GM19043 (cell line): ENCODE data around the gene SLC4A3.

Source experiments
- ATAC-seq: cut with Tn5 transposase; IDR thresholded peaks from one replicate; pipeline ENCODE4 v1.9.1; 2021; ENCODE audit warnings: low read depth; ENCODE audit not compliant: unreplicated experiment

Gene SLC4A3, protein sequence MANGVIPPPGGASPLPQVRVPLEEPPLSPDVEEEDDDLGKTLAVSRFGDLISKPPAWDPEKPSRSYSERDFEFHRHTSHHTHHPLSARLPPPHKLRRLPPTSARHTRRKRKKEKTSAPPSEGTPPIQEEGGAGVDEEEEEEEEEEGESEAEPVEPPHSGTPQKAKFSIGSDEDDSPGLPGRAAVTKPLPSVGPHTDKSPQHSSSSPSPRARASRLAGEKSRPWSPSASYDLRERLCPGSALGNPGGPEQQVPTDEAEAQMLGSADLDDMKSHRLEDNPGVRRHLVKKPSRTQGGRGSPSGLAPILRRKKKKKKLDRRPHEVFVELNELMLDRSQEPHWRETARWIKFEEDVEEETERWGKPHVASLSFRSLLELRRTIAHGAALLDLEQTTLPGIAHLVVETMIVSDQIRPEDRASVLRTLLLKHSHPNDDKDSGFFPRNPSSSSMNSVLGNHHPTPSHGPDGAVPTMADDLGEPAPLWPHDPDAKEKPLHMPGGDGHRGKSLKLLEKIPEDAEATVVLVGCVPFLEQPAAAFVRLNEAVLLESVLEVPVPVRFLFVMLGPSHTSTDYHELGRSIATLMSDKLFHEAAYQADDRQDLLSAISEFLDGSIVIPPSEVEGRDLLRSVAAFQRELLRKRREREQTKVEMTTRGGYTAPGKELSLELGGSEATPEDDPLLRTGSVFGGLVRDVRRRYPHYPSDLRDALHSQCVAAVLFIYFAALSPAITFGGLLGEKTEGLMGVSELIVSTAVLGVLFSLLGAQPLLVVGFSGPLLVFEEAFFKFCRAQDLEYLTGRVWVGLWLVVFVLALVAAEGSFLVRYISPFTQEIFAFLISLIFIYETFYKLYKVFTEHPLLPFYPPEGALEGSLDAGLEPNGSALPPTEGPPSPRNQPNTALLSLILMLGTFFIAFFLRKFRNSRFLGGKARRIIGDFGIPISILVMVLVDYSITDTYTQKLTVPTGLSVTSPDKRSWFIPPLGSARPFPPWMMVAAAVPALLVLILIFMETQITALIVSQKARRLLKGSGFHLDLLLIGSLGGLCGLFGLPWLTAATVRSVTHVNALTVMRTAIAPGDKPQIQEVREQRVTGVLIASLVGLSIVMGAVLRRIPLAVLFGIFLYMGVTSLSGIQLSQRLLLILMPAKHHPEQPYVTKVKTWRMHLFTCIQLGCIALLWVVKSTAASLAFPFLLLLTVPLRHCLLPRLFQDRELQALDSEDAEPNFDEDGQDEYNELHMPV

DNA sequence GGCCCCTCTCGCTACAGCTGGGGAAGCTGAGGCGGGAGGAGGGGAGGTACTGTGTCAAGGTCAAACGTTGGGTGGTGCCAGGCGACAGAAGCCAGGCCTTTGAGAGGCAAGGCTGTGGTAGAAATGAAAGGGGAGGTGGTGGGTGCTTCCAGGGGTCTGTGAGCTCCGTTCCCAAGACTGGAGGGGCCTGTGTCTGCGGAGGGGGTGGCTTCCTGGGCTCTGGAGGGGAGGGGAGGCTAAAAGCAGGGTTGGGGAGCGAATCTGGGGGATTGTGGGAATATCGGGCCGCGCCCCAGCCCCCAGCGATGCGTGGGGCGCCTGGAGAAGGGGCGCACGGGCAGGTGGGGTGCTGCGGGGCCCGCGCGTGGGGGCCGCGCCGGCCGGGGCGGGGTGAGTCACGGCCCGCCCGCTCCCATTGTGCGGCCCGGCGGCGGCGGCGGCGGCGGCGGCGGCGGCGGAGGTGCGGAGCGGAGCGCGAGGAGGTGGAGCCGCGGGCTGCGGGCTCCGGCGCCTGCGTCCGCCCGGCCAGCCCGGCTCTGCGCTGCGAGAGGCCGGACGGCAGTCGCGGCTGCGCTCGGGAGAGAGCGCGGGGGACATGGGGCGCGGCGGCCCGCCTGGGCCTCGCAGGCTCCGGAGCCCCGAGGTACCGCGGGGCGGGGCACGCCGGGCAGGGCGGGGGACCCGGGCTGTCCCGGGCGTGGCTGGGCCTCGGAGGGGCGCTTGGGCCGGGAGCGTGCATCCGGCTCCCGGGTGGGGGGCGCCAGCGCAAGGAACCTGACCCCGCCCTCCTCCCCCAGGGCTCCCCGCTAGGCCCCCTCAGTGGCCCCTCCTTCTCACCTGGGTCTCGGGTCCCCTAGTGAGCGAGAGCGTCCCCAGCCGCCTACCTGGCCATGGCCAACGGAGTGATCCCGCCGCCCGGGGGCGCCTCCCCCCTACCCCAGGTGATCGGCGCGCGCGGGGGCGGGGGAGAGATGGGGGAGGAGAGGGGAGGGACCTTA lies at the start of gene SLC4A3:
Gene SLC4A3, plus strand, starts transcription at position 528 of the 998 bp plus-strand sequence. Its CDS starts 363 bp downstream, at position 891.
- no peak for ATAC-seq

DNA sequence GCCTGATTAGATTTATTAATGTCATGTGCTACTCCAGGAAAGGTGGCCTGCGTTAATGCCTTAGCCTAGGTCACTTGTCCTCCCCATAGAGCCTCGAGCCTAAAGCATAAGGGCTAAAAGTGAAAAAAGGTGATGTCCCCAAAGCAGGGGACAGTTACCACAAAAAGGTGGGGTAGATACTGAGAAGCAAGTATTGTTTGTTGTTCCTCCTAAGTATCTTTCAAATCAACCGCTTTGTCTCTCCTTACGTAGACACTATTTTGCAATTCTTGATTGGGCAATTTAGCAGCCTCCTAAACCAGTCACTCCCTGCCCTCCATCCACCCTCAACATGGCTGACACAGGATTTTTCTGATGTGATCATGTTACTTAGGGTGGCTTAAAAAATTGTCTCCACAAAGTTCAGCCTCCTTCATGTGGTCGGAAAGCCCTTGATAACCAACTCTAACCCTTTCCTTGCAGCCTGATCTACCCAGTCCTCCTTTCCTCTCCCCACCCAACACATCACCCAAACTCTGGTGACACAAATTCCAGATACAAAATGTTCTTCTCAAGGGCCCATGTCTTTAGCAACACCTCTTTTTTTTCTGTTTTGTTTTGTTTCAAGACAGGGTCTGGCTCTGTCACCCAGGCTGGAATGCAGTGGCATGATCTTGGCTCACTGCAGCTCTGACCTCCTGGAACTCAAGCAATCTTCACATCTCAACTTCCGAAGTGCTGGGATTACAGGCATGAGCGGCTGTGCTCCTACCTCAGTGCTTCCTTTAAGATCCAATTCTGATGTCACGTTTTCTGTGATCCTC lies 48.4 kb upstream of the SLC4A3 start:
- ATAC-seq, result no peak

DNA sequence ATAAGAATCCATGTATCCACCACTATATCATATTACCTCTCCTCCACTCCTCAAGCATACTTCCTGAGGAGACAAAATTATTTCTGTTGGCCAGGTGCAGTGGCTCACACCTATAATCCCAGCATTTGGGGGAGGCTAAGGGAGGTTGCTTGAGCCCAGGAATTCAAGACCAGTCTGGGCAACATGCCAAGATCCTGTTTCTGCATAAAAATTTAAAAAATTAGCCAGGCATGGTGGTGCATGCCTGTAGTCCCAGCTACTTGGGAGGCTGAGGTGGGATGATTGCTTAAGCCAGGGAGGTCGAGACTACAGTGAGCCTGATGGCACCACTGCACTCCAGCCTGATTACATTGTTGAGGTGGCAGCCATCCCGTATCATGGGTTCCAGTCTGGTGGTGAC lies 46.1 kb upstream of the SLC4A3 start:
- ATAC-seq, result no peak

DNA sequence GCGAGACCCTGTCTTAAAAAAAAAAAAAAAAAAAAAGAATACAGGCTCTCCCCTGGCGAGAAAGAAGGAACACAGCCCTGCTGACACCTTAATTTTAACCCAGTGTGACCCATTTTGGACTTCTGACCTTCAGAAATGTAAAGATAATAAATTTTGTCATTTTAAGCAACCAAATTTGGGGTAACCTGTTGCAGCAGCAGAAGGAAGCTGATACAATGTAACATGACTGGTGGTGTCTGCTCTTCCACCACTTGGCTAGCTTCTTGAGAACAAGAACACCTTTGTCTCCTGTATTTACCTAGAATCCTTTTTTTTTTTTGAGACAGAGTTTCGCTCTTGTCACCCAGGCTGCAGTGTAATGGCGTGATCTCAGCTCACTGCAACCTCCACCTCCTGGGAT lies 36.3 kb upstream of the SLC4A3 start:
- no peak for ATAC-seq

DNA sequence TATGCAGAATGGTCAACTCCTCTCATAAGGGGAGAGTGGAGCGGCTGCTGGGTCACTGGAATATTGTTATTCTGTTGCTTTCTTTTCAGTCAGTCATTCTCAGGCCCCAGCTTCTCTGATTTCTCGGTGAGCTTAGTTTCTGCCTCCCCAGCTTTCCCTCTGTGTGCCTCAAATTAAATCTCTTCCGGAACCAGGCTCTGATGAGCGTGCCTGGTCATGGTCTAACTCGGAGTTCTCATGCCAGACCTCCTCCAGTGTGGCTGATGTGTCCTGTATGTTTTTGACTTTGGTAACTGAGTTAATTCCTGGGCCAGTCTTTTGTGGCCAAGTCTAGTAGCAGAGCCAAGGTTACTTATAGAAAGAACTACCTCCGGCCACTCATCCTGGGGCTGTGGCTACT lies 34.7 kb upstream of the SLC4A3 start:
- no peak for ATAC-seq

DNA sequence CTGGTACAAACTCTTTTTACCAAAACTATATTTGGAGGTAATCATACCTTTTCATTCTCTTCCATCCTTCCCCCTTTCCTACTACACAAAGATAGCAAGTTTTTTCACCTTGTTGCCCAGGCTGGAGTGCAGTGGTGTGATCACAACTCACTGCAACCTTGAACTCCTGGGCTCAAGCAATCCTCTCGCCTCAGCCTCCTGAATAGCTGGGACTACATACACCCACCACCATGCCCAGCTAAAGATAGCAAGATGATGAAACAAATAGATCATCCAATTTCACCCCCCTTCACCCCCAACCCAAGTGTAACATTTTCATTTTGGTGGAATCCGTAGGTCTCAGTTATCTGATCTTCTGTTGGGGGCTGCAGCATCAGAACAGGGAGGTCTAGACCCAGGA lies 34.3 kb upstream of the SLC4A3 start:
- ATAC-seq, result no peak

DNA sequence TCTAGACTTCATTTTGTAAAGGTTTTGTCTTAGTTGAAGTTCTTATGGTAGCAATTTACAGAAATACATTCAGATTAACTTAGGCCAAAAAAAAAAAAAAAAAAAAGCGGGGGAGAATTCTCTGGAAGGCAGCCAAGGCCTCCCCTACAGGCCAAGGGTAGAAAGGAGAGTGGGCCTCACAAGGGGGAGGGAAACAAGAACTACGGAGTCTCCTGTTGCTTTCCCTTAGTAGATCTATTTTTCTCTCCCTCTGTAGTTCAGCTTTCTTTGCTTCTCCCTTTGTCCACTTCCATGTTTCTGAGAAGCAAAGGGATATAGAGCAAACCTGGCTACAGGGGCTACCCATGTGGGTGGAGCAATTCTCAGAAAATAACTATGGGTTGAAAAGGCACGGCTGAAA lies 32.2 kb upstream of the SLC4A3 start:
- ATAC-seq, result no peak

DNA sequence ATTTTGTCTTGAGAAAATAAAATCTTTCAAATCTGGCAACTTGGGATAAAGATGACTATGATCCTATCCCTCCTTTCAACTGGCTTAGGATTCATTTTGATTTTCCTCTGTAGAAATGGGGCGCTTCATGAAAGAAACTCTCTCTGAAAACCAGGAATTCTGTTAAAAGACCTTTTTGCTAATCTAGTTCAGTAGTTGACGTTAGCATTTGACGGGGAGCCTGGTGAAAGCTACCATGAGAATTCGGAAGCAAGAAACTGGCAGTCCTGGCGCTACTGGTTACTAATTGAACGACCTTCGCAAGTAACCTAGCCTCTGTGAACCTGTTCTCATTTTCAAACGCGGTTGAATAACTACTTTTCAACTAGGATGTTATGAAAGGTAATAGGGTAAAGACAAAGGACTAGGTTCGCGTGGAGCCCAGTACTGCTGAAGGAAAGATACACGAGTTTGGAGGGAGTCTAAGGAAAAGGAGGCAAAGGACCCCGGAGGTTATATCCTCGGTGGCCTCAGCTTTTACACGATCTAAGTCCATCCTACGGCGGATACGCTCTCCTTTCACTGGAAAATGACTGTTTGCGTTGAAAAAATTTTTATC lies 30.4 kb upstream of the SLC4A3 start:
- peak; percentile 1 for ATAC-seq

DNA sequence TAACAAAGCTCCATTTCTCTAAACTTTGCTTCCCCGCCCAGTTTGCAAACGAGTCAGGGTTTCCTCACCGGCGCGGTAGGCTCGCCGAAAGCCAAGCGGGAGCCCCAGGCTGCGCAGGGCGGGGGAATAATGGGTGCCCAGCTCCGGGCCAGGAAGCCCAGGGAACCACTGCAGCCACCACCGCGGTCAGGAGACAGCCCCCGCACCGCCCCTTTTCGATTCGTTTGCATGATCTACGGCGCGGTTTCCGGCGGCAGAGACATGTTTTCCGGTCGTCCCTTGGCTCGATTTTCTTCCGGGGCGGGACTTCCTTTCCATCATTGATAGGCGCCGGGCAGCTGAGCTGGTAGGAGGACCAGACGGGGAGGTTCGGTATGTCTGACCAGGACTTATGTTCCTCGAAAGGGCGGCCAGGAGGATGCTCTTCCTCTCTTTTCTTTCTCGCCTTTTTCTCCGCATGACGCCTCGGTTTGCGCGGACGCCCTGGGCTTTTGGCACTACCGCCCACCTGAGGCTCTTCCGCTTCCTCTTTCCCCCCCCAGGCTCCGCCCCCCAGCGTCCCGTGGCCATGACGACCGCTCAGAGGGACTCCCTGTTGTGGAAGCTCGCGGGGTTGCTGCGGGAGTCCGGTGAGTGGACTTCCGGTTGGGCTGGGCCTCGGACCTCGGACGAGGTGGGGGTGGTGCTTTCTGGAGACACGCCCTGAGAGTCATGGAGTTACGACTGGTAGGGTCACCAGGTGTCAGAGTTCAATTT lies 29.7 kb upstream of the SLC4A3 start, which contains the start of gene STK11IP:
Gene STK11IP, plus strand, starts transcription at position 306 of the 756 bp plus-strand sequence. Its CDS starts 263 bp downstream, at position 569.
- ATAC-seq, result peak; percentile 90

DNA sequence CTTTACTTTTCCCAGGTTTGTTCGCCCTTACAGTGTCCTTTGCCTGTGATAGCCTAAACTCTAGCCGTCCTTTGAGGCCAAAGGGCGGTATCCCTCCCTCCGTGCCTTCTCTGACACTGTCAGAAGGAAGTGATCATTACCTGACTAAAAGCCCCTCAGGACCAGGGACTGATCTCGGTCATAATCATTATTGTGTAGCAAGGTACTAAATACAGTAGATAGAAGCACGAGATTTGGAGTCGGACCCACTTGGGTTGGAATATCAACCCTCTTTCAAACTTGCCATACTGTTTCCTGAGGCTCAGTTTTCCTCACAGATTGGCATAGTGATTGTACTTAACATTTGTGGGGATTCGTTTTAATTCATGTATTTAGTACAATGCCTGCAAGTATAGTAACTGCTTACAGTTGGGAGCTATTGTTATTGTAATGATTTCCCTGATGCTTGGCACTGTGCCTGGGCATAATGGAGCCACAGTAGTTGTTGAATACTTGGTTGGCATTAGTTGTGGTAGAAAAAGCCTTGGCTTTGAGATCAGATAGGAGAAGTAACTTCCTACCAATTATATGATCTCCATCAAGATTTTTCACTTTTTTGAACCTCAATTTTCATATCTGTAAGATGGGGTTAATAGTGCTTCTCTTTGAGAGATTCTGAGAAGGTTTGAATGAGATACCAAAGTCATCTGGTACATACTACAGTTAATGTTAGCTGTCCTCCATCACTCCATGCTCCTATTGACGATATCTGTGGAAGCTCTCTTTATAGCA lies 28.9 kb upstream of the SLC4A3 start:
- ATAC-seq, result no peak

DNA sequence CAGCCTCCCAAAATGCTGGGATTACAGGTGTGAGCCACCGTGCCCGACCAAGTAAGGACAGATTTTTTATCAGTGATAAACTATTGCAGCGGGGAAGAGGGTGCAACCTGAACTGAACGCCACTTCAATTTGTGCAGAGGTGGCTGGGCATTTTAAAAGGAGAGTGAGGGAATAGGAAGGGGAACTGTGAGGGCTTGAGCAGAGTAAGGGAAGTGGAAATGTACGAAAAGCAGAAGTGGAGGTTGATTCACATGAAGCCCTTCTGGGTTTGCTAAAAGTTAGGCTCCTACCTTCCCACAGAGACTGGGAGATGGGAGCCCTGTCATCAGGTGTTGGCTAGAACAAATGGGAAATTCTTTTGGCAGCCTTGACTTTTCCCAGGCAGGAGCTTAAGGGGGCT lies 23.7 kb upstream of the SLC4A3 start:
- ATAC-seq, result no peak

DNA sequence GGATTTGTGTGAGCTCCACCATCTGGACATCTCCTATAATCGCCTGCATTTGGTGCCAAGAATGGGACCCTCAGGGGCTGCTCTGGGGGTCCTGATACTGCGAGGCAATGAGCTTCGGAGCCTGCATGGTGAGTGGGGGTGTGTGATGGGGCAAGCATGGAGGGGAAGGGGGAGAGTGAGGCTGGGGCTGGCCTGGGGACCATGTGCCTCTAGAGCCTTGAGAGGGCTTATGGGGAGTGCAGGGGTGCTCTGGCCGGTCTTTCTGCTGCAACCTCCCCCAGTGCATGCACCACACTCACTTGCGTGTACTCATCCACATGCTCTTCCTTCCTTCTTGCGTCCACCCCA lies 21.8 kb upstream of the SLC4A3 start:
- no peak for ATAC-seq

DNA sequence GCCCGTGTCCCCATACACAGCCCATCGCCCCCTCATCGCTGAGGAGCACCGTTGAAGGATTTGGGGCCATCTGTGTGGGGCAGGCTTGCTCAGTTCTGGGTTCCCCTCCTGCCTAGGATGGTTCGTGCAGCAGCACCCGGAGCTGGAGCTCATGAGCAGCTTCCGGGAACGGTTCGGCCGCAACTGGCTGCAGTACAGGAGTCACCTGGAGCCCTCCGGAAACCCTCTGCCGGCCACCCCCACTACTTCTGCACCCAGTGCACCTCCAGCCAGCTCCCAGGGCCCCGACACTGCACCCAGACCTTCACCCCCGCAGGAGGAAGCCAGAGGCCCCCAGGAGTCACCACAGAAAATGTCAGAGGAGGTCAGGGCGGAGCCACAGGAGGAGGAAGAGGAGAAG lies 19.5 kb upstream of the SLC4A3 start:
- ATAC-seq, result no peak

DNA sequence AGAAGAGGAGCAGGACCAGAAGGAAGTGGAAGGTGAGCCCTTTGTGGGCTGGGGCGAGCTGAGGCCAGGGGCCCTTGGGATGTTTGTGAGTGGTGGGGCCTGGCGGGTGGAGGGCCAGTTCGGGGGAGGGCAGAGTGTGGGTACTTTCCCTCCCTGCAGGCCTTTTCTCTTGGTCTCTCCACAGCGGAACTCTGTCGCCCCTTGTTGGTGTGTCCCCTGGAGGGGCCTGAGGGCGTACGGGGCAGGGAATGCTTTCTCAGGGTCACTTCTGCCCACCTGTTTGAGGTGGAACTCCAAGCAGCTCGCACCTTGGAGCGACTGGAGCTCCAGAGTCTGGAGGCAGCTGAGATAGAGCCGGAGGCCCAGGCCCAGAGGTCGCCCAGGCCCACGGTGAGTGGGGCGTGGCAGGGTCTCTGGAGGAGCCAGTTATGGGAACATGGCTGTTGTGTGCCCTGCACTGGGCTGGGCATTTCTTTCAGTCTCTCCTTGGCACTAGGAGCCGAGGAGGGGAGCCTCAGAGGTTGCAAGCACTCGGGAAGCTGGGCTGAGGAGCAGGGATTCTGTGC lies 18.9 kb upstream of the SLC4A3 start:
- ATAC-seq, result no peak

DNA sequence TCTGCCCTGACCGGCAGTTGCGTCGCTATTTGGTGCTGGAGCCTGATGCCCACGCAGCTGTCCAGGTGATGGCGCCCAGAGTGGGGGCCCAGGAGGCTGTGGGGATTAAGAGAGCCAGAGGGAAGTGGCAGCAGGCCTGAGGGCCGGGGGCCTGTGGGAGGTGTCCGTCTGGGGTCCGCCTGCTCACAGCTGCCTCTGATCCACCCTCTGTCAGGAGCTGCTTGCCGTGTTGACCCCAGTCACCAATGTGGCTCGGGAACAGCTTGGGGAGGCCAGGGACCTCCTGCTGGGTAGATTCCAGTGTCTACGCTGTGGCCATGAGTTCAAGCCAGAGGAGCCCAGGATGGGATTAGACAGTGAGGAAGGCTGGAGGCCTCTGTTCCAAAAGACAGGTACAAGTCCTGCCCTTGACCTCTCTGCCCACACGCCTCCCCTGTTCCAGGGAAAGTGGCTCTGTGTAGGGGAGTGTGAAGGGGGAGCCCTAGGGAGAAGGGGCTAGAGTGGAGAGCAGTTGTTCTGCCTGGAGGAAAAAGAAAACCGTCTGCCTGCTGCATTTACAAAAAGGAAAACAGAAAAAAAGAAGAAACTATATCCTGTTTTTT lies 18.2 kb upstream of the SLC4A3 start:
- ATAC-seq, result no peak

DNA sequence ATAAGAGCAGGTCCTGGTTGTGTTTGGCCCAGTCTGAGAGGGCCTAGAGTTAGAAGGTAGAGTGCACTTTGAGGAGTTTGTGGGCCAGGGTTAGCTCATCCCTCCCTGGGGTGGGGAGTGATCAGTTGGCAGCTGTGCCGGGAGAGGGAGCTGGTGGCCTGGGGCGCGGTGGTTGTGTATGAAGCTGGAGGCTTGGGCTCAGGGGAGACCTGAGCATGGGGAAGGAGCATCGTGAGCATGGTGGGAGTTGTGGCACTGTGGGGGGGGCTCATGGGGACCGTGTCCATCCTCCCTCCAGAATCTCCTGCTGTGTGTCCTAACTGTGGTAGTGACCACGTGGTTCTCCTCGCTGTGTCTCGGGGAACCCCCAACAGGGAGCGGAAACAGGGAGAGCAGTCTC lies 16.1 kb upstream of the SLC4A3 start:
- ATAC-seq, result no peak
